Gastrocnemius medialis (tissue), 4 donors: ENCODE measurements around the gene PP2D1.
"Not testable (repeated sequence)": the region's sequence is repeated elsewhere in the genome, so short reads cannot be mapped to it uniquely, and the experiment has no call there.

Source experiments
- CTCF ChIP-seq, 5 experiments: fragments of 450-650 bp in 3 of 5; fragments of 200-600 bp in 2 of 5; sonication (generic) in 2 of 5; IDR thresholded peaks in 4 of 5; conservative IDR thresholded peaks in 1 of 5; 1 replicate in 4 of 5; 2 replicates in 1 of 5; pipeline ENCODE4 v1.5.1; 2016 to 2019; ENCODE audit warnings: antibody characterized with exemption in 5 of 5, mild to moderate bottlenecking in 3 of 5, moderate library complexity in 3 of 5
- POLR2A ChIP-seq, 2 donors: fragments of 450-650 bp; IDR thresholded peaks; one replicate each; pipeline ENCODE4 v1.6.1; 2017; ENCODE audit warnings: antibody characterized with exemption in 2 of 2, mild to moderate bottlenecking in 2 of 2, moderate library complexity in 2 of 2

- not testable (repeated sequence) for TF ChIP-seq CTCF (IDR thresholded peaks at IDR 0.05 in 4 of 5, conservative IDR thresholded peaks at IDR 0.05 in 1 of 5); POLR2A (IDR thresholded peaks at IDR 0.05)
Observed at GRCh38 chr3:19957354-19957753, 54.7 kb downstream of the PP2D1 start.
